K562 (cell line): Measurements from ENCODE around the gene ARHGAP42. TPM values are rescaled to one million over a fixed set of nuclear protein-coding genes. Genes with fewer than 3 reads are reported as not detected.

Source experiments
- HDAC3 ChIP-seq: fragments of 450-650 bp; IDR thresholded peaks from 2 replicates; pipeline ENCODE4 v1.6.1; 2018; ENCODE audit warnings: borderline replicate concordance, mild to moderate bottlenecking, moderate library complexity; ENCODE audit not compliant: partially characterized antibody
- MEF2D ChIP-seq: conservative IDR thresholded peaks from 2 replicates; pipeline ENCODE4 v1.6.1; 2016; ENCODE audit warnings: low read depth, missing genetic modification characterization, missing compliant biosample characterization
- SAFB2 ChIP-seq: fragments of 200-400 bp; formaldehyde crosslinking; IDR thresholded peaks from 2 replicates; pipeline ENCODE4 v1.6.1; 2018; ENCODE audit warnings: borderline replicate concordance, low read length, low read depth, moderate library complexity; ENCODE audit not compliant: severe bottlenecking
- SREBF1 ChIP-seq: fragments of 150-350 bp; IDR thresholded peaks from 2 replicates; pipeline ENCODE4 v1.6.1; 2014; ENCODE audit warnings: antibody characterized with exemption, low read depth, low read length, borderline replicate concordance
- TRIM28 ChIP-seq: fragments of 450-650 bp; IDR thresholded peaks from 2 replicates; pipeline ENCODE4 v1.6.1; 2017
- ZFX ChIP-seq: sonication (generic); formaldehyde crosslinking; IDR thresholded peaks from 2 replicates; pipeline ENCODE4 v1.8.0; 2022; ENCODE audit warnings: mild to moderate bottlenecking, missing genetic modification reagents, moderate library complexity
- ZNF212 ChIP-seq: fragments of 450-650 bp; formaldehyde crosslinking; IDR thresholded peaks from 2 replicates; pipeline ENCODE4 v1.4.0; 2020; ENCODE audit warnings: mild to moderate bottlenecking
- ZZZ3 ChIP-seq: fragments of 450-650 bp; IDR thresholded peaks from 2 replicates; pipeline ENCODE4 v1.6.1; 2016; ENCODE audit warnings: antibody characterized with exemption, mild to moderate bottlenecking, moderate library complexity
- polyA plus RNA-seq, 8 experiments: library from polyadenylated mRNA; depleted of rRNA in 4 of 8; stranded (reverse) in 5 of 8; unstranded in 3 of 8; fragments of >200 nt; fragmentation: Nextera tagmentation in 2 of 8; fragmentation: Illumina TruSeq in 1 of 8; extraction: Ambion mirVana in 2 of 8; extraction: Trizol in 1 of 8; gene quantifications; 2 replicates each; pipeline versions ENCODE4 v1.2.1 to v1.2.3, GENCODE V29; 2011 to 2014; ENCODE audit warnings: inconsistent platforms in 1 of 8, missing spikeins in 1 of 8
- total RNA-seq, 7 experiments: library from RNA; depleted of rRNA in 6 of 7; stranded (reverse); fragments of >200 nt in 6 of 7; fragmentation: Illumina TruSeq in 2 of 7; extraction: Trizol in 2 of 7; gene quantifications; 2 replicates each; pipeline versions ENCODE4 v1.2.1 to v1.2.3, GENCODE V29; 2011 to 2021; ENCODE audit warnings: low replicate concordance in 1 of 7
- TF ChIP-seq, protein P1 (sequence below), 2 experiments: fragments of 450-650 bp; IDR thresholded peaks; 2 replicates each; pipeline ENCODE4 v1.6.1; 2016; ENCODE audit warnings: mild to moderate bottlenecking in 2 of 2, borderline replicate concordance in 1 of 2, low read depth in 1 of 2, moderate library complexity in 1 of 2
- TF ChIP-seq, protein P2 (sequence below): fragments of 450-650 bp; IDR thresholded peaks from 2 replicates; pipeline ENCODE4 v1.6.1; 2016; ENCODE audit warnings: missing biosample characterization, missing genetic modification characterization
- TF ChIP-seq, protein P3 (sequence below): fragments of 450-650 bp; IDR thresholded peaks from 2 replicates; pipeline ENCODE4 v1.6.1; 2016; ENCODE audit warnings: mild to moderate bottlenecking

ARHGAP42 gene
- total and polyA plus RNA-seq, 9 of the 15 experiments (the other 6 are each of a cell fraction or from before 2014, with no cell fraction given): 0.95 to 6.1 (median 2.4) TPM

DNA sequence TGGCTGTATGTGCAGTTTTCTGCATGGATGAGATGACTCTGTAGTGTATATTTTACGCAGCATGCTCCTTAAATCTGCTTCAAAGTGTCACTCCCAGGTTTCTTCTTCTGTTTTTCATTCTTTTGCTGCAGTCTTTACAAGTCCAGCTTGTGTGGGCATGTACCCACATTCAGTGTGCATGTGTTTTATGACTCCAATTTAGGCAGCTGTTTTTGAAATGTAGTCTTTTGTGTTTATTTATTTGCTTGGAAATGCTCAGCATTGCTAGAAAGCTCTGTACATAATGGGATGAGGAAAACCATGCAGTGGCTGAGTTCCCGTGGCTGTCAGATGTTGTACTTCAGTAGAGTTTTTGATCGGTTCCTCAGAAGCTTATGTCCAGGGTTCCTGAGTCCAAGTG lies 138.5 kb downstream of the ARHGAP42 start (continued):
- TF ChIP-seq, protein P1, sequence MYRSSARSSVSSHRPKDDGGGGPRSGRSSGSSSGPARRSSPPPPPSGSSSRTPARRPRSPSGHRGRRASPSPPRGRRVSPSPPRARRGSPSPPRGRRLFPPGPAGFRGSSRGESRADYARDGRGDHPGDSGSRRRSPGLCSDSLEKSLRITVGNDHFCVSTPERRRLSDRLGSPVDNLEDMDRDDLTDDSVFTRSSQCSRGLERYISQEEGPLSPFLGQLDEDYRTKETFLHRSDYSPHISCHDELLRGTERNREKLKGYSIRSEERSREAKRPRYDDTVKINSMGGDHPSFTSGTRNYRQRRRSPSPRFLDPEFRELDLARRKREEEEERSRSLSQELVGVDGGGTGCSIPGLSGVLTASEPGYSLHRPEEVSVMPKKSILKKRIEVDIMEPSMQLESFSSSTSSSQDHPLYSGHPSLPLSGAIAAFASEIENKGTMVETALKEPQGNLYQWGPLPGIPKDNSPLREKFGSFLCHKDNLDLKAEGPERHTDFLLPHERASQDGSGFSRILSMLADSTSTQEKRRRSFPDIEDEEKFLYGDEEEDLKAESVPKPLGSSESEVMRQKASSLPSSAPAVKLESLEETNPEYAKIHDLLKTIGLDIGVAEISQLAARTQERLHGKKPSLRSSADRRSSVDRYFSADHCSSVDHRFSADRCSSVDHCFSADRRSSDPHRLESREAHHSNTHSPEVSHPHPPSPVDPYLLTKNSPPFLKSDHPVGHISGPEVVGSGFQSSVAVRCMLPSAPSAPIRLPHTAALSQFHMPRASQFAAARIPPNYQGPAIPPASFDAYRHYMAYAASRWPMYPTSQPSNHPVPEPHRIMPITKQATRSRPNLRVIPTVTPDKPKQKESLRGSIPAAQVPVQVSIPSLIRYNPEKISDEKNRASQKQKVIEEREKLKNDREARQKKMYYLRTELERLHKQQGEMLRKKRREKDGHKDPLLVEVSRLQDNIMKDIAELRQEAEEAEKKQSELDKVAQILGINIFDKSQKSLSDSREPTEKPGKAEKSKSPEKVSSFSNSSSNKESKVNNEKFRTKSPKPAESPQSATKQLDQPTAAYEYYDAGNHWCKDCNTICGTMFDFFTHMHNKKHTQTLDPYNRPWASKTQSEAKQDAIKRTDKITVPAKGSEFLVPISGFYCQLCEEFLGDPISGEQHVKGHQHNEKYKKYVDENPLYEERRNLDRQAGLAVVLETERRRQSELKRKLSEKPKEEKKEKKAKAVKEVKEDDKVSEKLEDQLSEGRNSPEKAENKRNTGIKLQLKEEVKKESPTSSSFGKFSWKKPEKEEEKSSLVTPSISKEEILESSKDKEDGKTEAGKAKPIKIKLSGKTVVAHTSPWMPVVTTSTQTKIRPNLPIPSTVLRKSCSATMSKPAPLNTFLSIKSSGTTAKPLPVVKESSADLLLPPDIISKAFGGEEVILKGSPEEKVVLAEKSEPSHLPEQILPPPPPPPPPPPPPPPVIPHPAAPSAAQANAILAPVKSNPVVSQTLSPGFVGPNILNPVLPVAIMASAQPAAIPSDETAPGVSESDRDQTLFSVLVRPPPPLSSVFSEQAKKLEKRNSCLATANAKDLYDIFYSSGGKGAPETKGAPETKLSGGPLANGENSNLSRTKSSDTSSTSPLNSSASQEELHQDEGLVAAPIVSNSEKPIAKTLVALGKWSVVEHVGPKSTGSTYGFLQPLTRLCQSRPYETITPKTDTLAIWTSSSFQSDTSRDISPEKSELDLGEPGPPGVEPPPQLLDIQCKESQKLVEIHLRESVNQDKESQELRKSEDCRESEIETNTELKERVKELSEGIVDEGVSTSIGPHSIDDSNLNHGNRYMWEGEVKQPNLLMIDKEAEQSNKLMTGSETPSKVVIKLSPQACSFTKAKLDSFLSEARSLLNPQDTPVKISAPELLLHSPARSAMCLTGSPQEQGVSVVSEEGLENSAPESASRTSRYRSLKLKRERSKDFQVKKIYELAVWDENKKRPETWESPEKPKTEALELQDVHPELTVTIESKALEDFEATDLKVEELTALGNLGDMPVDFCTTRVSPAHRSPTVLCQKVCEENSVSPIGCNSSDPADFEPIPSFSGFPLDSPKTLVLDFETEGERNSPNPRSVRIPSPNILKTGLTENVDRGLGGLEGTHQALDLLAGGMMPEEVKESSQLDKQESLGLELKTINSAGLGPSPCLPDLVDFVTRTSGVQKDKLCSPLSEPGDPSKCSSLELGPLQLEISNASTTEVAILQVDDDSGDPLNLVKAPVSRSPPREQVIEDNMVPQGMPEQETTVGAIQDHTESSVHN (IDR thresholded peaks at IDR 0.05; ENCODE audit: borderline replicate concordance in 1 of 2, low read depth in 1 of 2): no peak
- TF ChIP-seq, protein P2, sequence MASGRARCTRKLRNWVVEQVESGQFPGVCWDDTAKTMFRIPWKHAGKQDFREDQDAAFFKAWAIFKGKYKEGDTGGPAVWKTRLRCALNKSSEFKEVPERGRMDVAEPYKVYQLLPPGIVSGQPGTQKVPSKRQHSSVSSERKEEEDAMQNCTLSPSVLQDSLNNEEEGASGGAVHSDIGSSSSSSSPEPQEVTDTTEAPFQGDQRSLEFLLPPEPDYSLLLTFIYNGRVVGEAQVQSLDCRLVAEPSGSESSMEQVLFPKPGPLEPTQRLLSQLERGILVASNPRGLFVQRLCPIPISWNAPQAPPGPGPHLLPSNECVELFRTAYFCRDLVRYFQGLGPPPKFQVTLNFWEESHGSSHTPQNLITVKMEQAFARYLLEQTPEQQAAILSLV: no peak
- TF ChIP-seq ZZZ3 (no peak), ZFX (CRISPR knock-in tag) (no peak), MEF2D (tag) (no peak), SREBF1 (no peak), SAFB2 (no peak), TRIM28 (no peak), HDAC3 (no peak), ZNF212 (CRISPR knock-in tag) (no peak)
- TF ChIP-seq, protein P3, sequence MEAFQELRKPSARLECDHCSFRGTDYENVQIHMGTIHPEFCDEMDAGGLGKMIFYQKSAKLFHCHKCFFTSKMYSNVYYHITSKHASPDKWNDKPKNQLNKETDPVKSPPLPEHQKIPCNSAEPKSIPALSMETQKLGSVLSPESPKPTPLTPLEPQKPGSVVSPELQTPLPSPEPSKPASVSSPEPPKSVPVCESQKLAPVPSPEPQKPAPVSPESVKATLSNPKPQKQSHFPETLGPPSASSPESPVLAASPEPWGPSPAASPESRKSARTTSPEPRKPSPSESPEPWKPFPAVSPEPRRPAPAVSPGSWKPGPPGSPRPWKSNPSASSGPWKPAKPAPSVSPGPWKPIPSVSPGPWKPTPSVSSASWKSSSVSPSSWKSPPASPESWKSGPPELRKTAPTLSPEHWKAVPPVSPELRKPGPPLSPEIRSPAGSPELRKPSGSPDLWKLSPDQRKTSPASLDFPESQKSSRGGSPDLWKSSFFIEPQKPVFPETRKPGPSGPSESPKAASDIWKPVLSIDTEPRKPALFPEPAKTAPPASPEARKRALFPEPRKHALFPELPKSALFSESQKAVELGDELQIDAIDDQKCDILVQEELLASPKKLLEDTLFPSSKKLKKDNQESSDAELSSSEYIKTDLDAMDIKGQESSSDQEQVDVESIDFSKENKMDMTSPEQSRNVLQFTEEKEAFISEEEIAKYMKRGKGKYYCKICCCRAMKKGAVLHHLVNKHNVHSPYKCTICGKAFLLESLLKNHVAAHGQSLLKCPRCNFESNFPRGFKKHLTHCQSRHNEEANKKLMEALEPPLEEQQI: no peak
